Tibial nerve (tissue), 4 donors: ENCODE data around the gene H6PD. TPM values are rescaled to one million over a fixed set of nuclear protein-coding genes. Genes with fewer than 3 reads are reported as not detected.

Source experiments
- DNase-seq, 2 donors: peaks; one replicate each; pipeline ENCODE4 v3.0.0-alpha.2; 2019; ENCODE audit warnings: low spot score in 2 of 2
- H3K27ac ChIP-seq, 4 donors: fragments of 200-600 bp; sonication (generic) in 3 of 4; one replicate each; pipeline ENCODE4 v1.5.1; 2017 to 2019; ENCODE audit warnings: mild to moderate bottlenecking in 1 of 4
- H3K27me3 ChIP-seq, 2 donors: fragments of 200-600 bp; sonication (generic) in 1 of 2; one replicate each; pipeline versions ENCODE4 v1.5.1 to v1.6.0; 2017 to 2019
- H3K36me3 ChIP-seq, 3 donors: fragments of 200-600 bp; sonication (generic); one replicate each; pipeline ENCODE4 v1.5.1; 2018 to 2019
- H3K4me1 ChIP-seq, 4 donors: fragments of 200-600 bp; sonication (generic) in 3 of 4; one replicate each; pipeline ENCODE4 v1.5.1; 2017 to 2019
- H3K4me3 ChIP-seq, 4 donors: fragments of 200-600 bp; sonication (generic) in 3 of 4; one replicate each; pipeline ENCODE4 v1.5.1; 2017 to 2019; ENCODE audit warnings: mild to moderate bottlenecking in 1 of 4, moderate library complexity in 1 of 4
- H3K9me3 ChIP-seq, 4 donors: fragments of 200-600 bp; sonication (generic) in 3 of 4; one replicate each; pipeline ENCODE4 v1.5.1; 2017 to 2019
- EP300 ChIP-seq, 2 donors: sonication (generic); formaldehyde crosslinking; IDR thresholded peaks; one replicate each; pipeline ENCODE4 v1.6.1; 2017; ENCODE audit warnings: antibody characterized with exemption in 2 of 2, mild to moderate bottlenecking in 1 of 2
- POLR2A ChIP-seq, 2 donors: fragments of 450-650 bp; IDR thresholded peaks; one replicate each; pipeline ENCODE4 v1.6.1; 2017; ENCODE audit warnings: antibody characterized with exemption in 2 of 2, mild to moderate bottlenecking in 2 of 2, moderate library complexity in 2 of 2
- WGBS, 2 donors: methylation state at CpG; one replicate each; pipeline ENCODE4 v1.1.5; 2018; 5-methylcytosine and 5-hydroxymethylcytosine counted together
- total RNA-seq, 4 donors: library from RNA; depleted of rRNA; stranded (reverse); fragments of >200 nt; gene quantifications; one replicate each; pipeline ENCODE4 v1.1.0, GENCODE V29; 2016
- TF ChIP-seq, protein P1 (sequence below), 5 experiments: fragments of 200-600 bp in 3 of 5; fragments of 450-650 bp in 2 of 5; sonication (generic) in 3 of 5; IDR thresholded peaks; one replicate each; pipeline ENCODE4 v1.5.1; 2016 to 2019; ENCODE audit warnings: antibody characterized with exemption in 5 of 5, mild to moderate bottlenecking in 3 of 5, moderate library complexity in 2 of 5

The H6PD gene
- total RNA-seq, 4 donors from 2014 or later: 53.1 to 88.6 (median 72.7) TPM

DNA sequence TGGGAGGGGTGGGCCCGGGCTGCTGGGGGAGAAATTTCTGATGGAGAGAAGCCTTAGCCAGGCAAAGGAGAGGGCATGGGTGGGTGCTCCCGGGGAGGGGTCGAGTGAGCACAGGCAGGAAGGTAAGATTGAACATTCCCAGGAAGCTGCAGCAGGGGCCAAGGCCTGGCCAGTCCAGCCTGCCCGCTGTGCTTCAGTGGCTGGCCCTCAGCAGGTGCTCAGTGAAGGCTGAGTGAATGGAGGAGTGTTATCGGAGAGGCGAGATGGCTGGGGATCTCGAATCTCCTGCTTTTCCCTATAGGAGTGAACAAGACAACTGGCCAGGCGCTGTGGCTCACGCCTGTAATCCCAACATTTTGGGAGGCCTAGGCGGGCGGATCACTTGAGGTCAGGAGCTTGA is 79.0 kb downstream of the H6PD start:
- 78 to 91% methylated on average over 11 of the region's 11 CpGs for WGBS, 2 donors
- Histone ChIP-seq H3K36me3 (no peaks in the 10 kb centered on the region), H3K27ac (no peak overlapping the region), H3K4me3 (no peak overlapping the region), H3K27me3 (no peaks in the 10 kb centered on the region), H3K9me3 (no peaks in the 10 kb centered on the region), H3K4me1 (peaks cover 0 to 56% (median 14%) of the 10 kb centered on the region in 4 donors)
- no peak for TF ChIP-seq EP300 (IDR thresholded peaks at IDR 0.05)
- TF ChIP-seq POLR2A (IDR thresholded peaks at IDR 0.05): no peak
- TF ChIP-seq, protein P1, sequence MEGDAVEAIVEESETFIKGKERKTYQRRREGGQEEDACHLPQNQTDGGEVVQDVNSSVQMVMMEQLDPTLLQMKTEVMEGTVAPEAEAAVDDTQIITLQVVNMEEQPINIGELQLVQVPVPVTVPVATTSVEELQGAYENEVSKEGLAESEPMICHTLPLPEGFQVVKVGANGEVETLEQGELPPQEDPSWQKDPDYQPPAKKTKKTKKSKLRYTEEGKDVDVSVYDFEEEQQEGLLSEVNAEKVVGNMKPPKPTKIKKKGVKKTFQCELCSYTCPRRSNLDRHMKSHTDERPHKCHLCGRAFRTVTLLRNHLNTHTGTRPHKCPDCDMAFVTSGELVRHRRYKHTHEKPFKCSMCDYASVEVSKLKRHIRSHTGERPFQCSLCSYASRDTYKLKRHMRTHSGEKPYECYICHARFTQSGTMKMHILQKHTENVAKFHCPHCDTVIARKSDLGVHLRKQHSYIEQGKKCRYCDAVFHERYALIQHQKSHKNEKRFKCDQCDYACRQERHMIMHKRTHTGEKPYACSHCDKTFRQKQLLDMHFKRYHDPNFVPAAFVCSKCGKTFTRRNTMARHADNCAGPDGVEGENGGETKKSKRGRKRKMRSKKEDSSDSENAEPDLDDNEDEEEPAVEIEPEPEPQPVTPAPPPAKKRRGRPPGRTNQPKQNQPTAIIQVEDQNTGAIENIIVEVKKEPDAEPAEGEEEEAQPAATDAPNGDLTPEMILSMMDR (IDR thresholded peaks at IDR 0.05): no peak
- no peak for DNase-seq

DNA sequence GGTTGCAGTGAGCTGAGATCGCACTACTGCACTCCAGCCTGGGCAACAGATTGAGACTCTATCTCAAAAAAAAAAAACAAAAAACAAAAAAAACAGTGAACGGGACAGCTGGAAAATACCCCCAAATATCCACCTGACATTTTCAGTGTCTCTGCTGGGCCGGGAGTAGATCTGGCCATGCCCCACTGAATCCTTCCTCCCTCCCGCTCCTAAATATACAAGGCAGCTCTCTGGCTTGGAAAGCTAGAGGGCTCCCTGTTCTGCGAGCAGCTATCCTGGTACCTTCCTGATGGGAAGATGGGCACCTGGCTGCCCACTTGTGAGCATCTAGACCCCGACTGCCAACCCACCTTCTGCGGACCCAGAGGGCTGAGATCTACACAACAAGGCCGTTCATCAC is 79.5 kb downstream of the H6PD start:
- 64 to 76% methylated on average over 8 of the region's 8 CpGs for WGBS, 2 donors
- H3K27ac ChIP-seq: no peak overlapping the region
- peaks cover 0 to 60% (median 14%) of the 10 kb centered on the region in 4 donors for H3K4me1 ChIP-seq

DNA sequence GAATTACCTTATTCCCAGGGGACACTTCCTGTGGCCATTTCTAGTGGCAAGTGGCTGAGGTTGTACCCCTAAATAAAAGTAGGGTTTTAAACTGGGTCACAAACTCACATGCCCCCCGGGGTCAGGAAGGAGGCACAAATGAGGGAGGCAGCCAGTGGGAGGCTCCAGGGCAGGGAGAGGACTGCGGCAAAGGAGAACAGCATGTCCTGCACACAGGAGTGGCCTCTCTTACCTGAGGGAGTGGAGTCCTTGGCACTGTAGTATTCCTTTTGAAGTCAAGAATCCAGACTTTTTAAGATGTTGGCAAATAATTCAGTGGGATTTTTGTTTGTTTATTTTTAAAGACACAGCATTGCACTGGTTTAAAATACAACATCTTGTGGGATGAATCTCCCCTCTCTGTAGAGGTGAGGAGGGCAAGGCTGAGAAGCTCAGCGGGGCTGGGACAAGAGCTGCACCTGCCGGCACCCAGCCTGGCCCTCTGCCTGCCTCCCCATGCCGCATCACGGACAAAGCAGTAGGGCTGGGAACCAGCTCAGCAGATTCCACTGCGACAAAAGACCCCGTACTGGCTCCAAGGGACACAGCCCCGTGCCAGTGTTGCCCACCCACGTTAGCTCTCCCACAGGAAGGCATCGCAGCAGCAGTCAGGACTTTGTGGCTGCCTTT is 80.3 kb downstream of the H6PD start:
- no peak overlapping the region for H3K4me3 ChIP-seq
- DNase-seq: no peak
- H3K27ac ChIP-seq: peak overlapping the region in 1 of 4 donors; percentile 11
- WGBS, 2 donors: 74 to 85% methylated on average over 11 of the region's 11 CpGs
- H3K4me1 ChIP-seq: peaks cover 0 to 68% (median 14%) of the 10 kb centered on the region in 4 donors
- no peaks in the 10 kb centered on the region for H3K9me3 ChIP-seq
- H3K36me3 ChIP-seq: no peaks in the 10 kb centered on the region
- no peaks in the 10 kb centered on the region for H3K27me3 ChIP-seq
- TF ChIP-seq, protein P1 (IDR thresholded peaks at IDR 0.05): no peak
- no peak for TF ChIP-seq POLR2A (IDR thresholded peaks at IDR 0.05)
- no peak for TF ChIP-seq EP300 (IDR thresholded peaks at IDR 0.05)

More for the DNA sequence above, 79.5 kb downstream of the H6PD start:
- DNase-seq: no peak
- TF ChIP-seq POLR2A (IDR thresholded peaks at IDR 0.05) (no peak), EP300 (IDR thresholded peaks at IDR 0.05) (no peak)
- TF ChIP-seq, protein P1 (IDR thresholded peaks at IDR 0.05): no peak
- no peak overlapping the region for H3K4me3 ChIP-seq
- H3K27me3 ChIP-seq: no peaks in the 10 kb centered on the region
- H3K36me3 ChIP-seq: no peaks in the 10 kb centered on the region
- H3K9me3 ChIP-seq: no peaks in the 10 kb centered on the region

DNA sequence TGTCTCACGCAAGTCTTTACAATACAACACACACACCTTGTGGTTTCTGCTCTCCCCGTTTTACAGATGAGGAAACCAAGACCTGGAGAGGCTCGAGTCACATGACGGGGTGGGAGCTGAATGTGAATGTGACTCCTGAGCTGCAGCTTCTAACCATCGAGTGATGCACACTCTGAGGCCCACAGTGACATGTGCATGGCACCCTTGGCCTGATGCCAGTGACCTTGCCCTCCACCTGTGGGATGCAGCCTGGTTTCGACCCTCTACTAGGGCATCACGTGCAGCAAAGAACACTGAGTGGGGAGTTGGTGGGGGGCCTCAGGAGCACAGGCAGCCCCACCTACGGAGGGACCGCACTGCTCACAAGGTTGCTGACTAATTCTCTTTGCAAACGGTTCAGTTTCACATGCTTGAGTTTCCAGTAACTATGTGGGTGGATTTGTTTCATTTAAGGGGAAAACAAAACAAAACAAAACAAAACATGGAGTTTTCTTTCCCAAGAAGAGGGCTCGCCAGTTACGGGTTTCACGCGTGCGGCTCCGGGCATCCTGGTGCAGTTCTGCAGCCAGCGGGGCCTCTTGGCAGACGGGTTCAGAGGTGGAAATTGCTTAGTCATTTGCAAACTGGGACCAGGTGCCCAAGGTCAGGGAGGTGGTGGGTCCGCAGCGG is 81.0 kb downstream of the H6PD start:
- Histone ChIP-seq H3K27ac (peak overlapping the region in 1 of 4 donors; percentile 11), H3K27me3 (no peaks in the 10 kb centered on the region), H3K4me1 (peaks cover 0 to 75% (median 14%) of the 10 kb centered on the region in 4 donors), H3K36me3 (no peaks in the 10 kb centered on the region), H3K9me3 (no peaks in the 10 kb centered on the region), H3K4me3 (no peak overlapping the region)
- 50 to 68% methylated on average over 20 of the region's 20 CpGs for WGBS, 2 donors
- no peak for TF ChIP-seq POLR2A (IDR thresholded peaks at IDR 0.05)
- TF ChIP-seq, protein P1 (IDR thresholded peaks at IDR 0.05): no peak
- TF ChIP-seq EP300 (IDR thresholded peaks at IDR 0.05): no peak
- DNase-seq: no peak

DNA sequence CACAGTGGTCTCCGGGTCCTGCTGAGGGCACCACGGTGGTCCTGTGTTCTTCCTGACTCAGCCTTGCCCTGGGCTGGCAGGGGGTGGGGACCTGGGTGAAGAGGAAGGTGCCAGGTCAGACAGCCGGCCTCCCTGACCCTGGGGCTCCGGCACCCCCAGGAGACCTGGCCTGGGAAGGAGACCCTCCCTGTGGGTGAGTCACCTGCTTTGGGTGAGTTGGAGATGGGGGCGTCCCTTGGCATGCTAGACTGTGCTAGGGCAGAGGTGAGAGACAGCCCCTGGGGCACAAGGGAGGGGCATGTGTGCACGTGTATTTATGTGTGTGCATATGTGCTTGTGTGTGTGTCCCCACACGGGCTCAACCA is 81.5 kb downstream of the H6PD start:
- 55% methylated on average over 4 to 7 of the region's 7 CpGs for WGBS, 2 donors
- Histone ChIP-seq H3K27me3 (no peaks in the 10 kb centered on the region), H3K36me3 (no peaks in the 10 kb centered on the region), H3K4me1 (peaks cover 0 to 78% (median 11%) of the 10 kb centered on the region in 4 donors), H3K4me3 (no peak overlapping the region), H3K27ac (peak overlapping the region in 1 of 4 donors; percentile 11), H3K9me3 (no peaks in the 10 kb centered on the region)
- TF ChIP-seq POLR2A (IDR thresholded peaks at IDR 0.05) (no peak), EP300 (IDR thresholded peaks at IDR 0.05) (no peak)
- TF ChIP-seq, protein P1 (IDR thresholded peaks at IDR 0.05): no peak
- no peak for DNase-seq
